ENCODE data around the gene CLDND2.

CLDND2 gene

GRCh38 chr19:51394050-51394836, 25.4 kb upstream of the CLDND2 start:
- H3K4me3 ChIP-seq (replicated peaks; ENCODE audit: low read depth, low read length), result peak overlapping the region; percentile 55
- TF ChIP-seq, protein P1, sequence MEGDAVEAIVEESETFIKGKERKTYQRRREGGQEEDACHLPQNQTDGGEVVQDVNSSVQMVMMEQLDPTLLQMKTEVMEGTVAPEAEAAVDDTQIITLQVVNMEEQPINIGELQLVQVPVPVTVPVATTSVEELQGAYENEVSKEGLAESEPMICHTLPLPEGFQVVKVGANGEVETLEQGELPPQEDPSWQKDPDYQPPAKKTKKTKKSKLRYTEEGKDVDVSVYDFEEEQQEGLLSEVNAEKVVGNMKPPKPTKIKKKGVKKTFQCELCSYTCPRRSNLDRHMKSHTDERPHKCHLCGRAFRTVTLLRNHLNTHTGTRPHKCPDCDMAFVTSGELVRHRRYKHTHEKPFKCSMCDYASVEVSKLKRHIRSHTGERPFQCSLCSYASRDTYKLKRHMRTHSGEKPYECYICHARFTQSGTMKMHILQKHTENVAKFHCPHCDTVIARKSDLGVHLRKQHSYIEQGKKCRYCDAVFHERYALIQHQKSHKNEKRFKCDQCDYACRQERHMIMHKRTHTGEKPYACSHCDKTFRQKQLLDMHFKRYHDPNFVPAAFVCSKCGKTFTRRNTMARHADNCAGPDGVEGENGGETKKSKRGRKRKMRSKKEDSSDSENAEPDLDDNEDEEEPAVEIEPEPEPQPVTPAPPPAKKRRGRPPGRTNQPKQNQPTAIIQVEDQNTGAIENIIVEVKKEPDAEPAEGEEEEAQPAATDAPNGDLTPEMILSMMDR (IDR thresholded peaks at IDR 0.05; ENCODE audit: low read depth, low read length, missing control alignments), result no peak
- DNase-seq (ENCODE audit: extremely low read depth, low read depth), result peak; percentile 97

- TF ChIP-seq, protein P1 (IDR thresholded peaks at IDR 0.05; ENCODE audit: low read depth, low read length, missing control alignments), result no peak
- DNase-seq (ENCODE audit: extremely low read depth, low read depth), result no peak
- H3K4me3 ChIP-seq (replicated peaks; ENCODE audit: low read depth, low read length), result no peak overlapping the region
These were observed 23.9 kb upstream of the CLDND2 start for GRCh38 chr19:51392701-51393100.

DNA sequence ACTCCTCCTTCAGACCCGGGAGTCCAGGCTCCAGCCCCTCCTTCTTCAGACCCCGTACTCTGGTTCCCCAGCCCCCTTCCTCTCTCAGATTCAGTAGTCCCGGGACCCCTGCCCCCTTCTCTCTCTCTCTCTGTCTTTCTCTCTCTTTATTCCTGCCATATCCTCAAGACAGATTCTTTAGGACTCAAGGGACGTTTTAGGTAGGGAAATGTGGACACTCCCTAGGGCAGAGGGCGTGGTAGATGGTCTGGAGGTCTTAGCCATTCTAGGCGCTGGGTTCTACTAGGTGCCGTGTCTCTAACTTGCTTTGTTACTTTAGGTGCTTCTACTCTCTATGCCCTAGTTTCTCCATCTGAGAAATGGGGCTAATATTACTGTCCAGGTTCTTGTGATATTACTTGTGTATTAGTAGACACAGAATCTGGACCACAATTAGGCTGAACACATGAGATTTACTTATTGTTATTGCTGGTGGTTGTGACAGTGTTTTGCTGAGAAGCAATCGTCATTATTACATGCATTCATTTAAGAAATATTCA, 22.3 kb upstream of the CLDND2 start:
- no peak overlapping the region for H3K4me3 ChIP-seq (replicated peaks; ENCODE audit: low read depth, low read length)

GRCh38 chr19:51389143-51389542, 20.3 kb upstream of the CLDND2 start:
- no peak overlapping the region for H3K4me3 ChIP-seq (replicated peaks; ENCODE audit: low read depth, low read length)
- TF ChIP-seq, protein P1 (IDR thresholded peaks at IDR 0.05; ENCODE audit: low read depth, low read length, missing control alignments), result no peak
- no peak for DNase-seq (ENCODE audit: extremely low read depth, low read depth)

More for the DNA sequence above, 22.3 kb upstream of the CLDND2 start:
- TF ChIP-seq, protein P1 (IDR thresholded peaks at IDR 0.05; ENCODE audit: low read depth, low read length, missing control alignments), result no peak
- no peak for DNase-seq (ENCODE audit: extremely low read depth, low read depth)

DNA sequence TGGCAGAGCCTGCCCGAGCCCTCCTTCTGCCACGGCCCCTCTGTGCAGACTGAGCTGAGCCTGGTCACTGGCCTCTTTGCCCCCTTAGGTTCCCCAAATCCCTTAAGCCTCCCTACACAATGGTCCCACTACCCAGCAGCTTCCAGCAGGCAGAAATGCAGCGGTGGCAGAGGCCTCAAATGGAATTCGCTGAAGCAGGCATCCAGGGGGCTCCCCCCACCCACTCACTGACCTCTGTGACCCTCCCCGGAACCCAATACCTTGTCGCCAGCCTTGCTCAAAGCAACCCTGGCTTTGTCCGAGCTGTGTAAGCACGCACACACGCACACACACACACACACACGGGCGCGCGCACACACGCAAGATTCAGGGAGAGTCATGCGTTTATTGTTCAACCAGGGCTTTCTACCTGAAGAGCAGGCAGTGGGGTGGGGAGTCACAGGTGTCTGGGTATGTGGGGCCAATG, 19.2 kb upstream of the CLDND2 start, which contains the start of gene LIM2:
Gene LIM2, minus strand, starts transcription at position 51 of the 466 bp plus-strand sequence. CDS start 531 bp downstream, outside the sequence.
- no peak within 1 kb of the TSS for H3K4me3 ChIP-seq (replicated peaks; ENCODE audit: low read depth, low read length)
- DNase-seq (ENCODE audit: extremely low read depth, low read depth), result no peak
- TF ChIP-seq, protein P1 (IDR thresholded peaks at IDR 0.05; ENCODE audit: low read depth, low read length, missing control alignments), result no peak

- TF ChIP-seq, protein P1 (IDR thresholded peaks at IDR 0.05; ENCODE audit: low read depth, low read length, missing control alignments), result no peak
- H3K4me3 ChIP-seq (replicated peaks; ENCODE audit: low read depth, low read length), result no peak overlapping the region
- DNase-seq (ENCODE audit: extremely low read depth, low read depth), result no peak
These were observed 18.2 kb upstream of the CLDND2 start for GRCh38 chr19:51386882-51387520.
